Measurements from ENCODE around the gene BEGAIN.

Gene BEGAIN

DNA sequence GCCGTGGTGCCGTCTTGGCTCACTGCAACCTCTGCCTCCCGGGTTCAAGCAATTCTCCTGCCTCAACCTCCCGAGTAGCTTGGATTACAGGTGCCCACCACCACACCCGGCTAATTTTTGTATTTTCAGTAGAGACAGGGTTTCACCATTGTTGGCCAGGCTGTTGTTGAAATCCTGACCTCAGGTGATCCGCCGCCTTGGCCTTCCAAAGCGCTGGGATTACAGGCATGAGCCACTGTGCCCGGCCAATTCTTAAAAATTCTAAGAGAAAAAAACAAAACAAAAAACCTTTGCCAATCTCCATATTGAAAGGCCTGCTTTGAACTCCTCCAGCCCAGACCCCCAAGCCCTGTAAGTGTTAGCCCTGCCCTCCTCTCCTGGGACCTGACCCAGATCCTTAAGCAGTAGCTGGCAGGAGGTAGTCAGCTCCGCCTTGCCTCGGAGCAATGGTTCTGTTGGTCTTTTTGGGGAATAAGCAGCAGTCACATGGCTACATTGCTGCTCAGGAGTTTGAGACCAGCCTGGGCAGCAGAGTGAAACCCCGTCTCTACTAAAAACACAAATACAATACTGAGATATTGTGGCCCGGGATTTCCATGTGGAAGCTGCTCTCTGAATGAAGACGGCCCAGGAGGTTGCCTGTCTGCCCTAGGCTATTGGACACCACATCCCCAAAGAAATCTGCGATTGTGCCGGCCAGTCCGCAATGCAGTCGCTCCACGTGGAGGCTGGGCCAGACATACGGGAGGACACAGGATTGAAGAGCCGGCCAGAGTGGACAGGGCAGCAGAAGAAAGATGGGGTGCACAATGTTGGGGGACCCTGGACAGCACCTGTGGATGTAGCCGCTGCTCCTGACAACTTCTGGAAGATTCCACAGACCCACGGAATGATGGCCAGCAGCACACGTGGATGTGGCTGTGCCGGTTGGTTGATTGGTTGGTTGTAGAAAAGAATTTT lies 28.8 kb upstream of the BEGAIN start:
- no peak for DNase-seq

DNA sequence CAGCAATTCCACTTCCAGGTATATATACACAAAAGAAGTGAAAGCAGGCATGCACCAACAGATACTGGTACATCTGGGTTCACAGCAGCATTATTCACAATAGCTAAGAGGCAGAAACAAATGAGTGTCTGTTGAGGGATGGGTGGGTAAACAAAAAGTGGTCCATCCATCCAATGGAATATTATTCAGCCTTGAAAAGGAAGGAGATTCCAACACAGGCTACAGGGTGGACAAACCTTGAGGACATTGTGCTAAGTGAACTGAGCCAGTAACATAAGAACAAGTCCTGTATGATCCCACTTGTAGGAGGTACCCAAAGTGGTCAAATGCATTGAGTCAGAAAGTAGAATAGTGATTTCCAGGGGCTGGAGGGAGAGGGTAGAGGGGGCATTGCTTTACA lies 27.6 kb upstream of the BEGAIN start:
- no peak for DNase-seq

DNA sequence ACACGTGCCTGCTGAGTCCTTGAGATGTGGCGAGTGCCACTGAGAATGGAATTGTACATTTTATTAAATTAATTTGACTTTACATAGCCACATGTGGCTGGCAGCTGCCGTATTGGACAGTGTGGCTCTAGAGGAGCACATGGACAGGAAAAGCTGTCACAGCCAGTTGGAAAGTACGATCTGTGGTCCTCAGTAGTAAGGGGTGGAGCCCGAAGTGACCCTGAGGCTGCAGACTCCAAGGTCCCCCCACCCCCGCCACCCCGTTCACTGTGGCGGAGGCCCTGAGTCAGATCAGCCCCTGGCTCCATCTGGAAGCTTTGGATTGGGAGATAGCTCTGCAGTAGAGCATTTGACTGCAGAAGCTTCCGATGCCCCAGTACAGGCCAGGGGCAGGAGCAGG lies 25.8 kb upstream of the BEGAIN start:
- DNase-seq: no peak

DNA sequence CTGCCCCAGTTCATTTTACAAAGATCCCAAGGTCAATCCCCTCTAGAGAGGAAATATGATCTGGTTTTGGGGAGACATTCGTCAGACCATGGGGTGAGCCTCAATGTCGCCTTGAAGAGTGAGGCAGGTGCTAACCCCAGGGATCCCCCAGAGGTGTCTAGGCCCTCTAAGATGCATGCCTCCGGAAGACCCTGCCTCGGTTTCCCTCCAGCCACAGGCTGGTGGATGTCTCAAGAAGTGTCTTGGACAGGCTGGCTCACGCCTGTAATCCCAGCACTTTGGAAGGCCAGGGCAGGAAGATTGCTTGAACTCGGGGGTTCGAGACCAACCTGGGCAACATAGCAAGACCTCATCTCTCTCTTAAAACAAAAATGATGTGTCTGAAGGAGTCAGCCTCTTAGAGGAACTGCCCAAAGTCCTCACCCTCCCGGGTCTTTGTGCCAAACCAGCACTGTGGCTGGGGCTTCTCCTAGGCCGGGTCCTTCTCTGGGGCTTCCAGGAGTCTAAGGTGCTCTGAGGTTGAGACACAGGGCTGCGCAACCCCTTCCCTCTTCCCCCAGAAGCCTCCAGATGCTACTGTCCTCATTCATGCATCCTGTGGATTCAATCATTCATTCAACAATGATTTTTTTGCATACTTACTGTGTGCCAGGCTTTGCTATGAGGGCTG lies 24.7 kb upstream of the BEGAIN start:
- no peak for DNase-seq

DNA sequence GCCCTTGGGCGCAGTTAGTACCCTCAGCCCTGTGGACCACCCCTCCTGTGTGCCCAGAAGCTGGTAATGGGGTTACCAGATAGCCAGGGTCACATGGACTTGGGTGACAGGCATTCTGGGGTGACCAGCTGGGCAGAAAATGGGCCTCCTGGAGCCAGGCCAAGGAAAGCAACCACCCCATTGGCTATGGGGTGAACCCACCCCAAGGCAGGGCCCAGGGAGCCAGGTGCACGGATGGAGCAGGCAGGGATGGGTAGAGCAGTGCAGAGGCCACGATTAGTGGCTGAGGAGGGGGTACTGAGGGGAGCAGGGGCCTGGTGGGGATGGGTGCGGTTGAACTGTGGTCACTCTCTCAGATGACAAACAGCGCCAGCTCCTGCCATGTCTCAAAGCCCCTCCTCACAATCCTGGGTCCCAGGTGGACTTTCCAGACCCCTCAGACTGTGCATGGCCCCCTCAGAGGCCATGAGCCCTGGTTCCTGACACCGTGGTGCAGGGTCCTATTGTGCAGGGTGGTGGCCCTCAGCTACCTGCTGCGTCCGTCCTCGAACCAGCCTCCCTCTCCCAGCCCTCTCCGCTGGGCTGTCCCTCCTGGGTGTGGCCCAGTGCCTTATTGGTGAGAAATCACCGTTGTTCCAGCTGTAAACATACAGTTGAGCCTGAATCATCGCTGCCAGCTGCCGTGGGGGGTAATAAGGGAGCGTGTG lies 23.4 kb upstream of the BEGAIN start:
- DNase-seq: no peak

DNA sequence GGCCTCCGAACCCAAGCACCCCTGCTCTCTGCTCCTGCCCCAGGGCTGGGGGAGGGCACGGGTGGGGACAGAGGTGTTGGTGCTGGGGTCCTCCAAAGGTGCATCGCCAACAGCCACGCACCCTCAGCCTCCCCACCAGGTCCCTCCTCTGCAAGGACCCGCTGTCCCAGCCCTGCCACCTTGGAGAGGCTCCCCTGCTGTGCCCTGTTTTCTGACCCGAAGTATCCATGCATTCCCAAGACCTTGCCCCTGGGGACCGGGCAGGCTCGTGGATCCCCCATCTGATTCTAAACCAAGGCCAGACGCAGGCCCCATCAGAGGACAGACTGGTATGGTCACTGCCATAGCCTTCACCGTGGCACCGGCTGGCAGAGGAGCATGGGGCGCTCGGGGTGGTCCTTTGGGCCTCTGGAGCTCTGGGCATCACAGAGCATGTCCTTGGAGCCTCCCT lies 22.7 kb upstream of the BEGAIN start:
- DNase-seq: no peak

DNA sequence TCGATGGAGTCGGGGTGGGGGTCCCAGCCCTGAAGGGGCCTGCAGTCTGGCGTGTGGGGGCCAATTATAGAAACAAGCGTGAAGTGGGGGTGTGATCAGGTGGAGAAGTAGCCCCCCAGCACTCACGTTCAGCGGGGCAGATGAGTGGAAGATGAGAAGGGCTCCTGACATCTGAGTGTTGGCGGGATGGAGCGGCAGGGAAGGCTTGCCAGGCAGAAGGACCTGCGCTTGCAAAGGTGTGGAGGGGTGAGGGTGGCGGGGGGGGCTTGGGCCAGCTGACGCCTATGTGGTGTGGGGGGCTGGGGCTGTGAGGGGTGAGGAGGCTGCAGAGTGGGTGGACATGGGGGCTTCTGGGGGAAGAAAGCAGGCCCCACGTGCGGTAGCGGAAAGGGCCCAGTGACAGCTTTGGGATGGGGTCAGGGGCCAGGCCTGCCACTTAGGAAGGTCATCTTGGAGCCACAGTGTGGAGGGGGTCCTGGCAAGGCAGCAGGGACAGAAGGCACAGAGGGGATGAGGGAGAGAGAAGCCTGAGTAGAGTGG lies 22.2 kb upstream of the BEGAIN start:
- DNase-seq: no peak

DNA sequence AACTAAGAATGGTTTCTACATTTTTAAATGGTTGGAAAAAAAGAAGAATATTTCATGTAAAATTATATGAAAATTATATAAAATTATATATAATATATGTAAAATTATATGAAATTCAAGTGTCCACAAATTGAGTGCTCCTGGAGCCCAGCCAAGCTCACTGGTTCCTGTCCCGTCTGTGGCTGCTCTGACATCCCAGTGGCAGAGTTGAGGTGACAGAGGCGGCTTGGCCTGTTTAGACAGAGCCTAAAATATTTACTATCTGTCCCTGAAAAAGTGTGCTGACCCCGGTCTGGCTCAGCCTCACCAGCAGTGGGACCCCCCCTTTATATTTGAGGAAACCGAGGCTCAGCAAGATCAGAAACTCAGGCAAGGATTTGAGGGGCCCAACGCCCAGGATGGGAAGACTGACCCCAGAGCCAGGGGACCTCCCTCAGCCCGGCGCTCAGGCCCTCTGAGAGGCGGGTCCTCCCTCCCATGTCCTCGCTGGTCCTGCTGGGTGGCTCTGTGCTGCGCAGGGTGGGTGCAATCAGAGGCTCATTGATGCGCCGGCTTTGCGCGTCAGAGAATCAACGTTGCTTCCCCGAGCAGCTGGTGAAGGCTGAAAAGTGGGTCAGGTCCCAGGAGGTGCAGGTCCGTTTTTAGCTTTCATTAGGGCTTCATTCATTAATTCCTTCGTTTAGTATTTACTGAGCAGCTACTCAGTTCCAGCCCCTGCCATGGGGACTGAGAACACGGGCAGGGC lies 21.5 kb upstream of the BEGAIN start:
- DNase-seq: no peak

DNA sequence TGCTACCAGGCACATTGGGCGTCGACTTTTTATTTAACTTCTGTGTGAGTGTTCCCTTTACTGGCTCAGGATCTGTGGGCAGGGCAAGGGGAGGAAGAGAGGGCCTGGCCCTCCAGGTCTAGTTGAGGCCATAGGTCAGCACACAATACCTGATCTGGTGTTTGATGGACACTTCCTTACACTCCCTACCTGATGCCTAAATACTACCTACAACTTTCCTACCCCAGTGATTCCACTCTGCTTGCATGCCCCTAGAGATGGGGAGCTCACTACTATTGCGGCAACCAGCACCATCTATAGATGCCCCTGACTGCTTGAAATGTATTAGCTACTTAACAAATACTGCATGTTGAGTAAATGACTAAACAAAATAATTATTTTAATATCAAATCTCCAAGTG lies 20.8 kb upstream of the BEGAIN start:
- DNase-seq: no peak

DNA sequence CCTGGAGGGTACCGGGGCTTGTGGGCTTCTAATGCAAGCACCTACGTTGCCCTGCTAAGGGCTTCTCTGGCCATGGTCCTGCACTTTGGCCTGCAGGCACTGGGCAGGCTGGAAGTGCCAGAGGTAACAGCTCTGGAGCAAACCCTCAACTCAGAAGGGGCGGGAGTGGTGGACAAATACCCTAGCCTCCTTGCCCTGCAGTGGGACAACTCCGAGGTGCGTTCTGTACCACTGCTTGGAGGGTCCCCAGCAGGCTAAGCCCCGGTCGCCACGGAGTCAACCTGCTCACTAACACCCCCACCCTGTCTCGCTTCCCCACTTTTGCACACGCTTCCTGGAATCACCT lies 20.4 kb upstream of the BEGAIN start:
- DNase-seq: no peak

DNA sequence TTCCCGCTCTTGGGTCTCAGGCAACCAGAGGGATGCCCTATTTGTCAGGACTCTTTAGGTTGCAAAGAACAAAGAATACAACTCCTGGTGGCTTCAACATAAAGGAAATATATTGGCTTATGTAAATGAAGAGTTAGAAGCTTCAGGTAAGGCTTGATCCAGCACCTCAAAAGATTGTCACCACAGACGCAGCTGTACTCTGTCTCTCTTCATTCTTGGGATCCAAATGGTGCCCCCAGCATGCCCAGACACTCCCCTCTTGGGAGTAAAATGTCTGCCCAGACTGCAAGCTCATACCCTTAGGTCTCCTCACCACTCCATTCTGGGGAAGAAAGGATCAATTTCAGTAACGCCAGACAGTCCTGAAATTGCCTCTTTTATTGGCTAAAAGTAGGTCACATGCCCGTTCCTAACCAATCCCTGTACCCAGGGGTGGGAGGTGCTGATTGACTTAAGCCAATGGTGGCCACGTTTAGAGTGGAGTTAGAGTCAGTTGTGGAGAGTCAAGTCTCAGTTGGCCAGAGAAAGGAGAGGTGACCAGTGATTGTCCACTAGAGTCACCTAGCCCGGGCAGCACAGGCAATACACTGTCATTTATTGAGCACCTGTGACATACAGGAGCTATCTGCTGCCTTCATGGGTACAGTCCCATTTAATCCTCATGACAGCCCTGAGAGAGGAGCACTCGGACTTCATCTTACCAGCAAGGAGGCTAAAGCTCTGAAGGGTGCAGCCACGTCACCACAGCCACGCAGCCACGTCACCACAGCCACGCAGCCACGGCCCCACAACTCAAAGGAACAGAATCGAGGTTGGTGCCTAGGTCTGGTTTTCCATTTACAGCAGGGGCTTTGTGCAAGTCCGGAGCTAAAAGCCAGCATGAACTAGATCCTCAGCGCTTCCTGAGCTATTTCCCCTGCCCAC lies 19.7 kb upstream of the BEGAIN start:
- DNase-seq: no peak

DNA sequence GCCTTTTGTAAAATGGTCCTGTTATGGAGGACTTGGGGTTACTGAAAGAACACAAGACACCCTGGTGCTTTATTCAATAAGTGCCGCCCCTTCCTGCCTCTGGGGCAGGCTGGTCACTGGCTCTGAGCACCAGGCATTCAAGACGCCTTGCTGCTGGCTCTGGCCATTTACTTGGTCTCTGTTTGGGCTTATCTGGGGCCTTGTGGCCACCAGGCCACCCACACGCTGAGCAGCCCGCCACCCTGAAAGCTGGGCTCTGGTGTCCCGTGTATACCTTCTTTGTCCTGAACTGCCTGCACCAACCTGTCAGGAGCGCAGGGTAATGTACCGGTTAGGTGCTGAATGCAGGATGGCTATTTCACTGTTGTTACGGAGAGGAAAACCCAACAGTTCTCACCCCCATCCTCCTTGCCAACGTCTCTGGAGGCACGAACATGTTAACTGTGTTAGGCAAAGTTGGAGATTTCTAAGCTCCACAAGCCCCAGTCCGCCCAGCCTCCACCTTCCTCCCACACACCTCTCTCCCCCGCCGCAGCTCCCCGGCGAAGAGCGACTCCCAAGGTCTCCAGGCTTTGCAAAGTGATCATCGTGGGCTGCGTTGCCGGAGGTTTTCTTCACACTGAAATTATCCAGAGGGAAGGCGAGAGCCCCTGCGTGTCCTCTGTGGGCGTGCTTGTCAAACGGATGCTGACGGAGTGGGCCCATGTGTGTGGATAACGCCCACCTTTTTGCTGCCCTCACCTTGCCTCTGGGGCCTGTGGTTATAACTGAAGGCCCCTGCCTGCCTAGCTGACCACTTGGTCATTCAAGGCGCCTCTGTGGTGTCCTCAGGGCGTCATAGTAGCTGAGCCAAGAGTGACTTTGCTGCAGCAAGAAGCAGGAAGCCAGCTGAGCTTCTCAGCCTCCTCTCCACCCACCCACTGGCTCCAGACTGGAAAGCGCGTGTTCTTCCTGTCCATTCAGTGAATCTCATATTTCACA lies 18.8 kb upstream of the BEGAIN start:
- no peak for DNase-seq

DNA sequence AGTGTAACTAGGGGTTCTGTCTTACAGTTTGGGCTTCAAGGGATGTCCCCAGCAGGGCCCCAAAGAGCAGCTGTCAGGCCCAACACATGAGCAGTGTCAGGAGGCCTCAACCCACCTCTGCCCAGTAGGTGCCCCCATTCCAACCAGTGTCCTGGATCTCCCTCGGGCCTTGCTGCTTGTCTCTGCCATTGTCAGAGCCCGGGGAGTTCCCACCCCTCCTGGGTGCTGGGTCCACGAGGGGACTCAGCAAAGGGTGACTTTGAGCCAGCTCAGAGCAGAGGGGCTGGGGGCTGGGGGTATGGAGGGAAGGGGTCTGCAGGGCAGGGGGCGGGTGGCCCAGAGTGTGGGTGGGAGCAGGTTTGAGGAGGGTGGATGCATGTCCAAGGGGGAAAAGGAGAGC lies 18.0 kb upstream of the BEGAIN start:
- no peak for DNase-seq

DNA sequence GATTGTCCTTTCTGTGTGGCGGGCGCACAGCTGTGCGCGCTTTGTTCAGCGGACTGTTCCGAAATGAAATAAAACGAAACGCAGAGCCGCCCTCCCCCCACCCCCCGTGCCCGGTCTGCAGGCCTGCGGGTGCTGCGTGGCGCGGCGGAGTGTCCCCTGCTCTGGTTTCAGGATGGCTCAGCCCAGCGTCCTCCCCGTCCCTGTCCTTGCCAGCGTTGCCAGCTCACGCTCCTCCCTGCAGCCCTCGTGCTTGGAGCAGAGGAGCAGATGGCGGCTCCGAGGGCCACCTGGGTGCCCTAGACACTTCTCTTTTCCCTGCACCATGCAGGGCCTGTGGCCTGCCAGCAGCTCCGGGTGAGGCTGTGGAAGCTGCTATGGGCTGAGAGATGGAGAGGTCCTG lies 17.5 kb upstream of the BEGAIN start:
- no peak for DNase-seq

DNA sequence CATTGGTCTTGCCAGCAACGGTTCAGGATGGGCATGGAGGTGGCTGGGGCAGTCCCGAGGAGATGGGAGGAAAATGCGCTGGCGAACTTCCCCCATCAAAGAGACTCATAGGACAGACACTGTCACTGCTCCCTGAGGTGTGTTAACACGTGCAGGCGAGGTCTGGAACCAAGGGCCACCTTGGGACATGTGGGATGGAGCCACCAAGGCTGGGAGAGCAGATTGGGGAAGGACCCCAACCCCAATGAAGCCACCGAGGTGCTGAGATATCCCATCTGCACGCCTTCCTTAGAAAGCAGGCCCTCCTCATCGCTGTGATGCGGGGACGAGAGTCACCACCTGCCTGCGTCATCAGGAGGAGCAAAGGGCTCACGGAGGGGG lies 16.9 kb upstream of the BEGAIN start:
- no peak for DNase-seq

DNA sequence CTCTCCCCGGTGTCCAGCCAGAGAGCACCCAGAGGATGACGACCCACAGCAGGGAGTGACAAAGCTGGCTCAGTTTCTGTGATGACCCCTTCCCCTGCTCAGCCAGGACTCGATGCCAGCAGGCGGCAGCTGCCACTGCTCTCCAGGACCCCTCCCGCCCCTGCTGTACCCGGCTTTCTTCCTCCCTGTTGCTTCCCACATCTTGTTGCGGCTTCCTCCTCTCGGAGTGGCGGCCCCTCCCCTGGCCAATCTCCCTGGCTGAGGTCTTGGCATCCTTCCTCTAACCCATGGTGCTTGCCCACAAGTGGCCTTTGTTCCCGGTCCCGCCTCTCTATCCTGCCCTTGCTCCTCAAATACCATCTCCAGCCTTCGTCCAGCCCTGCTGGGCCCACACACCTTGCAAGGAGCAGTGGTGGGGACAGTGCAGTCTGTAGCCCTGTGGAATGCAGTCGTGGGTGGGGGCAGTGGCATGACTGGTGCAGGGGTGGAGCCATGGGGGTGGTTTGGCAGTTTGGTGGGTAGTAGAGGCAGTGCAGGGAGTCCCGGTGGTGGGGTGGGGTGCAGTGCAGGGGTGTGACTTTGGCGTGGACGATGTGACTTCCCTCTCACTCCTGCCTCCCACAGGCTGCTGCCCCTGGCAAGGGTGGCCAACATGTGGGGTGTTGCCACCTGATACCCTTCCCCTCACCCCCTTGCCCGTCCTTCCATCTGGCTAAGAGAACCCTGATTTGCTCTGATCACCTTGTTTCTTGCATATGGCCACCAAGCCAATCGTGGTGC lies 16.3 kb upstream of the BEGAIN start:
- no peak for DNase-seq

DNA sequence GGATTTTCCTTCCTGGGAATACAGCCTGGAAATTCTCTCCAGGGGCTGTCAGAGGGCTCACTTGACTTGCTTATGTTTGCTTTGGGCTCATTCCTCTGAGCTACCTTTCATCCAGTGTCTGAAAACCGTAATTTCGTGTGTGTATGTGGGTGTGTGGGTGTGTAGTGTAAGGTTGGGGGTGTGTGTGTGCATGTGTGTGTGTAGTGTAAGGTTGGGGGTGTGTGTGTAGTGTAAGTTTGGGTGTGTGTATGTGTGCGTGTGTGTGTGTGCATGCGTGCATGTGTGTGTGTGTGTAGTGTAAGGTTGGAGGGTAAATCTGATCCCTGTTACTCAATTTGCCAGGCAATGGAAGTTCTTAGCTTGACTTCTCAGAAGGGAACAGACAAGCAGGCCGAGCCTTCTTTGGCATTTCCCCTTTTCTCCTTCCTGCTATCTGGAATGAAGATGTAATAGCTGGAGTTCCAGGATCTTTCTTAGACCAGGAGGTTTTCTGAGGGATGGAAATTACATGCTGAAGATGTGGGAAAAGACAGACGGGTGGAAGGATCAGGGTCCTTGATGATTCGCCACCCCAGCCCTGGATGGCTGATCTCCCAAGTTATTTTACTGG lies 15.5 kb upstream of the BEGAIN start:
- DNase-seq: no peak

DNA sequence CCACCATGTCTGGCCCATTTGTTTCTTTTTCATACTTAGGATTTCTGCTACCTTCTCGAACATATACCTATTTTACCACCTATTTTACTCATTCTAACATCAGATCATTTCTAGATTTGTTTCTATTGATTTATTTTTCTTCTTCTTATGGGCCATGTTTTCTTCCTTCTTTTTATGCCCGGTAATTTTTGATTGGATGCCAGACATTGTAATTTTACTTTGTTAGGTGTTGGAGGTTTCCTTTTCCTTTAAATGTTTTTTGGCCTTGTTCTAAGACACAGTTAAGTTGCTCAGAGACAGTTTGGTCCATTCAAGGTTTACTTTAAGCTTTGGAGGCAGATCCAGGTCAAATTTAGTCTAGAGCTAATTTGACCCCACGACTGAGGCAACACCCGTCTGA lies 14.7 kb upstream of the BEGAIN start:
- no peak for DNase-seq

DNA sequence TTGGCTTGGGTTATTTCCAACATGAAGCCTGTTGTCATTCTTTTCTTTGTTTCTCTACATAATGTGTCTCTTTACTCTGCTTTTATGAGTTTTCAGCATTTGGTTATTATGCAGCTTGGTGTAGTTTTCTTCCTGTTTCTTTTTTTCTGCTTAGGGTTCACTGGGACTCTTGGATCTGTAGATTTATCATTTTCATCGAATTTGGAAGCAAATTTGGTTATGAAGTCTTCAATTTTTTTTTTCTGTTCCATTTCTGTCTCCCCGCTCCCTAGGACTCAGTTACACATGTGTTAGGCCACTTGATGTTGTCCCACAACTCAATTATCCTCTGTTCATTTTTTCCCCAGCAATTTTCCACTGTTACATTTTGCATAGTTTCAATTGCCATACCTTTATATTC lies 13.8 kb upstream of the BEGAIN start:
- no peak for DNase-seq
